Stimulated activated CD8-positive, alpha-beta memory T cell treated with anti-CD3 and anti-CD28 coated beads, Interleukin-15, amount 100 ng/mL, for 24 hours (primary cell): Measurements from ENCODE around the gene OR2B2.
A peak's percentile ranks its signal among the peaks of the same experiment; 100 is the strongest.

ENCODE experiments used
- DNase-seq: peaks from one replicate; pipeline ENCODE4 v3.0.0-alpha.2; 2020; ENCODE audit warnings: low read depth

The OR2B2 gene

GRCh38 chr6:27867051-27867944 is 44.9 kb downstream of the OR2B2 start:
- no peak for DNase-seq

GRCh38 chr6:27866357-27867050 is 45.7 kb downstream of the OR2B2 start:
- no peak for DNase-seq

GRCh38 chr6:27865850-27866356 is 46.3 kb downstream of the OR2B2 start:
- DNase-seq, result no peak

GRCh38 chr6:27864906-27865849 is 47.0 kb downstream of the OR2B2 start:
- peak; percentile 37 for DNase-seq

GRCh38 chr6:27863962-27864905 is 48.0 kb downstream of the OR2B2 start:
- no peak for DNase-seq

GRCh38 chr6:27862396-27863066 is 49.7 kb downstream of the OR2B2 start:
- DNase-seq, result no peak

GRCh38 chr6:27861861-27862260 is 50.3 kb downstream of the OR2B2 start:
- no peak for DNase-seq

- no peak for DNase-seq
These were observed 50.8 kb downstream of the OR2B2 start for GRCh38 chr6:27861276-27861840.
